ENCODE results near the gene SPART. TPM values are rescaled to one million over a fixed set of nuclear protein-coding genes. Genes with fewer than 3 reads are reported as not detected.
"Not testable (repeated sequence)": the region's sequence is repeated elsewhere in the genome, so short reads cannot be mapped to it uniquely, and the experiment has no call there.

Gene SPART
- total RNA-seq, 8 experiments from 2014 or later: 3.7 to 94.1 (median 39.3) TPM

- Histone ChIP-seq H3K27ac (no peak overlapping the region), H3K4me1 (replicated peaks in 1 of 2) (no peaks in the 10 kb centered on the region), H3K4me3 (no peak overlapping the region)
- in situ Hi-C loops (cut with MboI; ENCODE audit: low pct_unique_long_range_greater_than_20kb in 2 of 9, low sequenced_read_pairs in 9 of 9, unreplicated experiment in 9 of 9): no loop called here
- no peak for ATAC-seq (replicated peaks in 6 of 8)
- WGBS, 10 experiments: 67 to 100% (median 94%) methylated on average over 1 of the region's 1 CpG; no CpG with 5 or more reads in 2 of the 10 experiments
These were observed 20.3 kb downstream of the SPART start for GRCh38 chr13:36325912-36326311.

- H3K4me1 ChIP-seq (replicated peaks in 1 of 2); in situ Hi-C loops (cut with MboI; ENCODE audit: low pct_unique_long_range_greater_than_20kb in 2 of 9, low sequenced_read_pairs in 9 of 9, unreplicated experiment in 9 of 9); H3K4me3 ChIP-seq; ATAC-seq (replicated peaks in 6 of 8); H3K27ac ChIP-seq: not testable (repeated sequence)
- 89 to 100% (median 96%) methylated on average over 1 to 5 of the region's 5 CpGs; no CpG with 5 or more reads in 5 of the 10 experiments for WGBS, 10 experiments
These were observed 21.3 kb downstream of the SPART start for GRCh38 chr13:36324881-36325280.

GRCh38 chr13:36323951-36324566, 22.1 kb downstream of the SPART start:
- WGBS, 10 experiments: 29 to 100% (median 100%) methylated on average over 1 of the region's 1 CpG; no CpG with 5 or more reads in 2 of the 10 experiments
- in situ Hi-C loops (cut with MboI; ENCODE audit: low pct_unique_long_range_greater_than_20kb in 2 of 9, low sequenced_read_pairs in 9 of 9, unreplicated experiment in 9 of 9): no loop called here
- Histone ChIP-seq H3K4me1 (replicated peaks in 1 of 2) (no peaks in the 10 kb centered on the region), H3K27ac (no peak overlapping the region), H3K4me3 (no peak overlapping the region)
- ATAC-seq (replicated peaks in 6 of 8): peak in 1 of 8 experiments; percentile 67

- Histone ChIP-seq H3K4me3 (no peak overlapping the region), H3K4me1 (replicated peaks in 1 of 2) (no peaks in the 10 kb centered on the region), H3K27ac (no peak overlapping the region)
- ATAC-seq (replicated peaks in 6 of 8): no peak
- 94 to 100% (median 97%) methylated on average over 1 to 3 of the region's 3 CpGs; no CpG with 5 or more reads in 3 of the 10 experiments for WGBS, 10 experiments
- in situ Hi-C loops (cut with MboI; ENCODE audit: low pct_unique_long_range_greater_than_20kb in 2 of 9, low sequenced_read_pairs in 9 of 9, unreplicated experiment in 9 of 9): no loop called here
These were observed 22.8 kb downstream of the SPART start for GRCh38 chr13:36323408-36323807.

GRCh38 chr13:36319793-36320192, 26.4 kb downstream of the SPART start:
- H3K4me1 ChIP-seq (replicated peaks in 1 of 2); H3K4me3 ChIP-seq; in situ Hi-C loops (cut with MboI; ENCODE audit: low pct_unique_long_range_greater_than_20kb in 2 of 9, low sequenced_read_pairs in 9 of 9, unreplicated experiment in 9 of 9); H3K27ac ChIP-seq; ATAC-seq (replicated peaks in 6 of 8): not testable (repeated sequence)
- WGBS, 10 experiments: 77 to 100% (median 83%) methylated on average over 2 to 4 of the region's 6 CpGs; no CpG with 5 or more reads in 7 of the 10 experiments

- no peak overlapping the region for H3K4me3 ChIP-seq
- in situ Hi-C loops (cut with MboI; ENCODE audit: low pct_unique_long_range_greater_than_20kb in 2 of 9, low sequenced_read_pairs in 9 of 9, unreplicated experiment in 9 of 9): no loop called here
- H3K4me1 ChIP-seq (replicated peaks in 1 of 2): no peaks in the 10 kb centered on the region
- no peak overlapping the region for H3K27ac ChIP-seq
- 20 to 100% (median 80%) methylated on average over 1 to 3 of the region's 3 CpGs; no CpG with 5 or more reads in 1 of the 10 experiments for WGBS, 10 experiments
- ATAC-seq (replicated peaks in 6 of 8): no peak
These were observed 32.9 kb downstream of the SPART start for GRCh38 chr13:36313047-36313969.

GRCh38 chr13:36310417-36311108, 35.6 kb downstream of the SPART start:
- Histone ChIP-seq H3K4me1 (replicated peaks in 1 of 2) (no peaks in the 10 kb centered on the region), H3K4me3 (no peak overlapping the region), H3K27ac (no peak overlapping the region)
- WGBS, 10 experiments: 83 to 100% (median 93%) methylated on average over 1 to 4 of the region's 7 CpGs; no CpG with 5 or more reads in 2 of the 10 experiments
- in situ Hi-C loops (cut with MboI; ENCODE audit: low pct_unique_long_range_greater_than_20kb in 2 of 9, low sequenced_read_pairs in 9 of 9, unreplicated experiment in 9 of 9): no loop called here
- no peak for ATAC-seq (replicated peaks in 6 of 8)

GRCh38 chr13:36302289-36302688, 43.9 kb downstream of the SPART start:
- in situ Hi-C loops (cut with MboI; ENCODE audit: low pct_unique_long_range_greater_than_20kb in 2 of 9, low sequenced_read_pairs in 9 of 9, unreplicated experiment in 9 of 9): no loop called here
- WGBS, 10 experiments: 74 to 100% (median 88%) methylated on average over 1 to 3 of the region's 3 CpGs
- ATAC-seq (replicated peaks in 6 of 8): no peak
- no peak overlapping the region for H3K4me3 ChIP-seq
- peaks cover 11% of the 10 kb centered on the region in 2 donors for H3K4me1 ChIP-seq (replicated peaks in 1 of 2)
- H3K27ac ChIP-seq: no peak overlapping the region

GRCh38 chr13:36299469-36299868, 46.7 kb downstream of the SPART start:
- H3K4me1 ChIP-seq (replicated peaks in 1 of 2): peaks cover 11% of the 10 kb centered on the region in 2 donors
- ATAC-seq (replicated peaks in 6 of 8); in situ Hi-C loops (cut with MboI; ENCODE audit: low pct_unique_long_range_greater_than_20kb in 2 of 9, low sequenced_read_pairs in 9 of 9, unreplicated experiment in 9 of 9); H3K4me3 ChIP-seq: not testable (repeated sequence)
- H3K27ac ChIP-seq: peak overlapping the region; percentile 13 to 35
- 0 to 67% (median 50%) methylated on average over 1 to 2 of the region's 3 CpGs; no CpG with 5 or more reads in 2 of the 10 experiments for WGBS, 10 experiments

- peak in 5 of 8 experiments; percentile 4 to 62 (median 41) for ATAC-seq (replicated peaks in 6 of 8)
- Histone ChIP-seq H3K4me1 (replicated peaks in 1 of 2) (peaks cover 11% of the 10 kb centered on the region in 2 donors), H3K4me3 (peak overlapping the region; percentile 66 to 86 (median 73)), H3K27ac (peak overlapping the region; percentile 77 to 83)
- in situ Hi-C loops (cut with MboI; ENCODE audit: low pct_unique_long_range_greater_than_20kb in 2 of 9, low sequenced_read_pairs in 9 of 9, unreplicated experiment in 9 of 9): no loop called here
- 0 to 33% (median 4%) methylated on average over 1 to 2 of the region's 4 CpGs; no CpG with 5 or more reads in 6 of the 10 experiments for WGBS, 10 experiments
These were observed 47.6 kb downstream of the SPART start for GRCh38 chr13:36298535-36299068.

- 0 to 18% (median 0%) methylated on average over 1 to 18 of the region's 53 CpGs; no CpG with 5 or more reads in 2 of the 10 experiments for WGBS, 10 experiments
- peak; percentile 83 to 97 (median 93) for ATAC-seq (replicated peaks in 6 of 8)
- in situ Hi-C loops (cut with MboI; ENCODE audit: low pct_unique_long_range_greater_than_20kb in 2 of 9, low sequenced_read_pairs in 9 of 9, unreplicated experiment in 9 of 9): no loop called here
- Histone ChIP-seq H3K27ac (peak within 1 kb of the TSS; percentile 77 to 83), H3K4me3 (peak within 1 kb of the TSS; percentile 66 to 86 (median 73)), H3K4me1 (replicated peaks in 1 of 2) (peaks cover 11% of the 10 kb centered on the region in 2 donors)
These were observed 48.5 kb downstream of the SPART start, which contains the start of gene CCDC169 for GRCh38 chr13:36297366-36298338. CCDC169 (minus strand) TSS chr13:36297814; CDS start chr13:36297719, 95 bp downstream.

Data from motor neuron (in vitro differentiated cells).